HS-5 (cell line): ENCODE measurements around the gene SHISA7.
A peak's percentile ranks its signal among the peaks of the same experiment; 100 is the strongest.
"Not testable (repeated sequence)": the region's sequence is repeated elsewhere in the genome, so short reads cannot be mapped to it uniquely, and the experiment has no call there.

Experiments
- DNase-seq: peaks from one replicate; pipeline ENCODE4 v3.0.0-alpha.2; 2012; ENCODE audit warnings: low read depth

Gene SHISA7

GRCh38 chr19:55418185-55418584, 24.9 kb downstream of the SHISA7 start:
- peak; percentile 60 for DNase-seq

GRCh38 chr19:55410168-55410567, 32.9 kb downstream of the SHISA7 start:
- DNase-seq, result no peak

GRCh38 chr19:55409179-55409578, 33.9 kb downstream of the SHISA7 start:
- DNase-seq, result not testable (repeated sequence)

- no peak for DNase-seq
Observed at GRCh38 chr19:55408533-55408872, 34.6 kb downstream of the SHISA7 start.

- peak; percentile 97 for DNase-seq
Observed at GRCh38 chr19:55407800-55408532, 35.1 kb downstream of the SHISA7 start.

GRCh38 chr19:55407550-55407799, 35.6 kb downstream of the SHISA7 start, which contains the start of gene UBE2S:
Gene UBE2S, minus strand, starts transcription at chr19:55407788. Its CDS starts 199 bp downstream, at chr19:55407589.
- DNase-seq, result not testable (repeated sequence)

GRCh38 chr19:55406826-55407549, 36.1 kb downstream of the SHISA7 start:
- no peak for DNase-seq

- DNase-seq, result no peak
Observed at GRCh38 chr19:55406091-55406825, 36.8 kb downstream of the SHISA7 start.

GRCh38 chr19:55405638-55406037, 37.5 kb downstream of the SHISA7 start:
- DNase-seq, result no peak

- no peak for DNase-seq
Observed at GRCh38 chr19:55402509-55402908, 40.6 kb downstream of the SHISA7 start.

GRCh38 chr19:55401390-55401789, 41.7 kb downstream of the SHISA7 start:
- not testable (repeated sequence) for DNase-seq

GRCh38 chr19:55400281-55401087, 42.6 kb downstream of the SHISA7 start:
- DNase-seq, result no peak

GRCh38 chr19:55398200-55398925, 44.7 kb downstream of the SHISA7 start:
- no peak for DNase-seq

GRCh38 chr19:55392820-55393761, 50.0 kb downstream of the SHISA7 start:
- DNase-seq, result no peak

- no peak for DNase-seq
Observed at GRCh38 chr19:55391702-55392615, 51.1 kb downstream of the SHISA7 start.

- DNase-seq, result no peak
Observed at GRCh38 chr19:55391191-55391670, 51.9 kb downstream of the SHISA7 start.

- no peak for DNase-seq
Observed at GRCh38 chr19:55390461-55390880, 52.6 kb downstream of the SHISA7 start.

- DNase-seq, result no peak
Observed at GRCh38 chr19:55389386-55390317, 53.4 kb downstream of the SHISA7 start.
